NB4 (cell line): ENCODE data around the gene PAPOLB.

Experiments used
- DNase-seq: peaks from one replicate; pipeline ENCODE4 v3.0.0; 2010; ENCODE audit warnings: low read depth
- H3K4me3 ChIP-seq: one replicate; pipeline ENCODE4 v1.5.1; 2011; ENCODE audit warnings: mild to moderate bottlenecking, low read depth, low read length, moderate library complexity
- MYC ChIP-seq: IDR thresholded peaks from 2 replicates; pipeline ENCODE4 v1.6.1; 2011; ENCODE audit warnings: low read depth, low read length
- POLR2A ChIP-seq: IDR thresholded peaks from 2 replicates; pipeline ENCODE4 v1.6.1; 2011; ENCODE audit warnings: mild to moderate bottlenecking; ENCODE audit not compliant: insufficient read length; ENCODE audit errors: extremely low read depth
- TF ChIP-seq, protein P1 (sequence below): IDR thresholded peaks from 2 replicates; pipeline ENCODE4 v1.6.1; 2011; ENCODE audit warnings: low read depth, low read length
- TF ChIP-seq, protein P2 (sequence below): IDR thresholded peaks from one replicate; pipeline ENCODE4 v1.5.1; 2012; ENCODE audit warnings: low read depth, low read length

The PAPOLB gene

DNA sequence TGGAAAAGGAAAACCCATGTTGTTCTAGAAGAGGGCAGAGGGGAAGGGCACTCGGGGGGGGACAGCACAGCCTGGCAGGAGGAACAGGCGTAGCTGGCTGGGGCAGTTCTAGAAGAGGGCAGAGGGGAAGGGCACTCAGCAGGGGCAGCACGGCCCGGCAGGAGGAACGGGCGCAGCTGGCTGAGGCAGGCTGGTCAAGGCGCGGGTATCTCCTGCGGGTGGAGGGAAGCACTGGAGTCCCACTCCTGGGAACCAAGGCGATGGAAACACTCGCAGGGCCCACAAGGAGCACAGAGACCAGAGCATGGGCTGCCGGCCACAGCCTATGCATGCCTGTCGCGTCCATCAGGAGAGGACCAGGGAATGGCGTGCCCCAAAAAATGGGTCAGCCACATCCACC is 36.7 kb downstream of the PAPOLB start:
- TF ChIP-seq, protein P1, sequence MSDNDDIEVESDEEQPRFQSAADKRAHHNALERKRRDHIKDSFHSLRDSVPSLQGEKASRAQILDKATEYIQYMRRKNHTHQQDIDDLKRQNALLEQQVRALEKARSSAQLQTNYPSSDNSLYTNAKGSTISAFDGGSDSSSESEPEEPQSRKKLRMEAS, result no peak
- no peak for TF ChIP-seq POLR2A
- TF ChIP-seq, protein P2, sequence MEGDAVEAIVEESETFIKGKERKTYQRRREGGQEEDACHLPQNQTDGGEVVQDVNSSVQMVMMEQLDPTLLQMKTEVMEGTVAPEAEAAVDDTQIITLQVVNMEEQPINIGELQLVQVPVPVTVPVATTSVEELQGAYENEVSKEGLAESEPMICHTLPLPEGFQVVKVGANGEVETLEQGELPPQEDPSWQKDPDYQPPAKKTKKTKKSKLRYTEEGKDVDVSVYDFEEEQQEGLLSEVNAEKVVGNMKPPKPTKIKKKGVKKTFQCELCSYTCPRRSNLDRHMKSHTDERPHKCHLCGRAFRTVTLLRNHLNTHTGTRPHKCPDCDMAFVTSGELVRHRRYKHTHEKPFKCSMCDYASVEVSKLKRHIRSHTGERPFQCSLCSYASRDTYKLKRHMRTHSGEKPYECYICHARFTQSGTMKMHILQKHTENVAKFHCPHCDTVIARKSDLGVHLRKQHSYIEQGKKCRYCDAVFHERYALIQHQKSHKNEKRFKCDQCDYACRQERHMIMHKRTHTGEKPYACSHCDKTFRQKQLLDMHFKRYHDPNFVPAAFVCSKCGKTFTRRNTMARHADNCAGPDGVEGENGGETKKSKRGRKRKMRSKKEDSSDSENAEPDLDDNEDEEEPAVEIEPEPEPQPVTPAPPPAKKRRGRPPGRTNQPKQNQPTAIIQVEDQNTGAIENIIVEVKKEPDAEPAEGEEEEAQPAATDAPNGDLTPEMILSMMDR, result no peak
- H3K4me3 ChIP-seq, result no peak overlapping the region
- no peak for DNase-seq

DNA sequence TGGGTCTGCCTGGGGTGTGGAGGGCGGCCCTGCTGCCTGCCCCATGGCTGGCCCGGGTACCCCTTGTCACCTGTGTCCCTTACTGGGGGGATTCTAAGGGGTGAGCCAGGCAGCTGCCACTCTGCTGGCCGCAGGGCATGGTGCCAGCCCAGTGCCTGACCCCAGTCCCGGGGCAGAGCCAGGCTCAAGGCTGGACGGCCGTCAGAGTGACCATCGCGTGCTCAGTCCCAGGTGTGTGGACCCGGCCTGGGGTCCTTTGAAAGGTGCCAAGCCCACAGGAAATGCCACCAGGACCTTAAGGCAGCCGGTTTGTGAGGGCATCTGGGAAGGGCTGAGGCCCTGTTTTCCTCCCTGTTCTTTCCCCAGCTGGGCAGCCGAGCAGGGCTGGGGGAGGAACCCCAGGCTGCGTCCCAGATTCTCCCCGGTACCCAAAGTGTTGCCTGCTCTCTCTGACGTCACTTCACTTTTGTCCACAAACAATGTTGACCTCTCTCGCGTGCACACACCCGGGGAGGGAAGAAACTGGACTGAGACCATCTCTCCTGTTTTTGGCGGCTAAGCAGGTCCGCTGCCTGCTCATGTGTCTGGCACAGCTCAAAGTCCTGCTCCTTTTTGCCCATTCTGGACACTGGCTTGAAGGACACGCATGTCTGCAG is 37.6 kb downstream of the PAPOLB start:
- DNase-seq, result no peak
- TF ChIP-seq, protein P2, result no peak
- TF ChIP-seq POLR2A (no peak), MYC (no peak)
- TF ChIP-seq, protein P1, result no peak
- H3K4me3 ChIP-seq, result no peak overlapping the region

DNA sequence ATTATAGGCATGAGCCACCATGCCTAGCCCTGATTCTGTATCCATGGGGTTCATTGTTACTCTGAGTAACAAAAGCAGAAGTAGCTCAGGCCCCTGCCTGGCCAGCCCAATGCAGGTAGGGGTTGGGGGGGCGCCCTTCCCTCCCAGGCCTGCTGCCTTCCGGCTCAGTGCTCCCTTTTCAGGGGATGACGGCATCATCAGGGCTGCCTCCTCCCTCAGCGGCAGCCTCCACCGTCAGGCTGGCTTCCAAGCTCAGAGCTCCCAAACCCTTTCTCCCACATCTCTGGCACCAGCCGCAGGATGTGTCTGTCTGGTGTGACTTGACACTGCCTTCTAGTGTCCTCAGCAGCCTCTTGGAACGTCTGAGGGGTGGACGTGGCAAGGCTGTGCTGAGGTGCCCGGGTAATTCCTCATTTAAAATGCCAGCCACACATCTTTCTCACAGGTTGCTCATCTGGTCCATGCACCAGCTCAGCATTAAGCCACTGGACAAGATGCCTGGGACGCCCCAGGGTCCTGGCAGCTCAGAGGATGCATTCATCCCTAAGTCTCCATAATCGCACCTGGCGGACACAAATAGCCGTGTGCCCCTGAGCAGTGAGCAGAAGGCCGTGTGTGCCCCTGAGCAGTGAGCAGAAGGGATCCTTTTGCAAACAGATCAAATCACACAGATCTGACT is 38.2 kb downstream of the PAPOLB start:
- no peak overlapping the region for H3K4me3 ChIP-seq
- TF ChIP-seq, protein P2, result no peak
- TF ChIP-seq POLR2A, result no peak
- TF ChIP-seq, protein P1, result no peak
- no peak for TF ChIP-seq MYC
- DNase-seq, result no peak

DNA sequence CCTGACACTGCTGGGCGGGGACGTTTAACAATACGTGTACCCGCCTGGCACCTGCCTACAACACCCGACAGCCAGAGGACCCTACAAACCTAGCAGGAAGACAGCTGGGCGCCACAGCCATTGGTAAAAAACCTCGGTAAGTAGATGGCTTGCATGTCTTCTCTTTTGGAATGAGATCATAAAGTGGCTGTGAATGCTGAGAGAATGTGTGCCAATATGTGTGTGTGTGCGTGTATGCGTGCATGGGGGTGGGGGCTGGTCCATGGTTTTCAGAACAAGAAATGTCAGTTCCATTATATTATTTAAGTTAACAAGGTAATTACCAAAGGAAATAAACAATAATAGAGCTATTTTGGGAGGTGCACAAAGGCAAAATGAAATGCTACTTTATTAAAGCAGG is 39.2 kb downstream of the PAPOLB start:
- DNase-seq, result no peak
- TF ChIP-seq MYC, result no peak
- TF ChIP-seq, protein P2, result no peak
- no peak for TF ChIP-seq POLR2A
- TF ChIP-seq, protein P1, result no peak
- H3K4me3 ChIP-seq, result no peak overlapping the region

DNA sequence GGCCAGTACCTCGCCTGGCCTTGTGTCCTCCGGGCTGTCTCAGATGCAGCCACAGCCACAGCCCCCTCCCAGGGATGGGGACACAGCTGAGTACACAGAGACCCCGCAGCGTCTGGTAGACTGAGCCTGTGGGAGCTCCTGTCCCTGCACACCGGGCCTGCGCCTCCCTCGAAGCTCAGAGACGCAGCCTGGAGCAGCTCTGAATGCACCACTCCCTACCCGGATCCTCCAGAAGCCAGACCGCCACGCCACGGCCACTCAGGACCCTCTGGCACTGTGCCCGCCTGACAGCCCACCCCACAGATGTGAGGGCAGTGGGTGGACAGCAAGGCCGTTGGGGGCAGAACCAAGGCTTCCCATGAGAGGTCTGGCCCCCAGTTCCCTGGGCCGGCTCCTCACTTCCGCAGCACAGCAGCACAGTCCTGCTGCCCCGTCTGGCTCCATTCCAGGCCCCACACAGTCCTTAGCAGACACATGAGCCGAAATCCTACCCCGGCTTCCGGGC is 40.8 kb downstream of the PAPOLB start:
- TF ChIP-seq, protein P1, result no peak
- TF ChIP-seq POLR2A (no peak), MYC (no peak)
- TF ChIP-seq, protein P2, result no peak
- no peak for DNase-seq
- H3K4me3 ChIP-seq, result no peak overlapping the region
